GM19463 (cell line): ENCODE results near the gene KCNMB4.

Experiments
- ATAC-seq: cut with Tn5 transposase; IDR thresholded peaks from one replicate; pipeline ENCODE4 v1.9.1; 2021; ENCODE audit warnings: mild to moderate bottlenecking, moderate library complexity; ENCODE audit not compliant: unreplicated experiment

KCNMB4 gene

GRCh38 chr12:70365648-70366518 is at the start of gene KCNMB4:
TSS of gene KCNMB4 (plus strand) at chr12:70366290. CDS start at chr12:70366735, 445 bp downstream.
- ATAC-seq = peak; percentile 81

GRCh38 chr12:70317781-70318180 is 48.3 kb upstream of the KCNMB4 start:
- peak; percentile 93 for ATAC-seq

GRCh38 chr12:70319605-70320004 is 46.5 kb upstream of the KCNMB4 start:
- ATAC-seq = no peak

GRCh38 chr12:70321191-70321590 is 44.9 kb upstream of the KCNMB4 start:
- no peak for ATAC-seq

- no peak for ATAC-seq
Observed at GRCh38 chr12:70327541-70327940, 38.5 kb upstream of the KCNMB4 start.

- ATAC-seq = no peak
Observed at GRCh38 chr12:70329728-70330127, 36.4 kb upstream of the KCNMB4 start.

- ATAC-seq = no peak
Observed at GRCh38 chr12:70330158-70330557, 35.9 kb upstream of the KCNMB4 start.

GRCh38 chr12:70332236-70332635 is 33.9 kb upstream of the KCNMB4 start:
- ATAC-seq = no peak

GRCh38 chr12:70334742-70335141 is 31.3 kb upstream of the KCNMB4 start:
- no peak for ATAC-seq

GRCh38 chr12:70338531-70338930 is 27.6 kb upstream of the KCNMB4 start:
- no peak for ATAC-seq

GRCh38 chr12:70351076-70351475 is 15.0 kb upstream of the KCNMB4 start:
- no peak for ATAC-seq

GRCh38 chr12:70353780-70354660 is 12.1 kb upstream of the KCNMB4 start:
- ATAC-seq = no peak

- ATAC-seq = no peak
Observed at GRCh38 chr12:70354787-70355186, 11.3 kb upstream of the KCNMB4 start.

- no peak for ATAC-seq
Observed at GRCh38 chr12:70355972-70356371, 10.1 kb upstream of the KCNMB4 start.

GRCh38 chr12:70359458-70360197 is 6.5 kb upstream of the KCNMB4 start:
- ATAC-seq = no peak

- no peak for ATAC-seq
Observed at GRCh38 chr12:70360218-70360617, 5.9 kb upstream of the KCNMB4 start.

GRCh38 chr12:70364695-70365397 is 1.2 kb upstream of the KCNMB4 start:
- ATAC-seq = no peak

GRCh38 chr12:70365398-70365647 is 767 bp upstream of the KCNMB4 start:
- ATAC-seq = no peak

- ATAC-seq = peak; percentile 33
Observed at GRCh38 chr12:70366581-70367257, 629 bp downstream of the KCNMB4 start.
